RCC 7860 (cell line): Measurements from ENCODE around the gene DLG4.
"Not testable (repeated sequence)": the region's sequence is repeated elsewhere in the genome, so short reads cannot be mapped to it uniquely, and the experiment has no call there.

Experiments
- DNase-seq: peaks from one replicate; pipeline ENCODE4 v3.0.0-alpha.2; 2015; ENCODE audit warnings: low spot score
- FAIRE-seq: peaks from 2 replicates; lab custom pipeline; 2012; peaks lifted over from hg19 to GRCh38; lab: Jason Lieb, UNC

The DLG4 gene

DNA sequence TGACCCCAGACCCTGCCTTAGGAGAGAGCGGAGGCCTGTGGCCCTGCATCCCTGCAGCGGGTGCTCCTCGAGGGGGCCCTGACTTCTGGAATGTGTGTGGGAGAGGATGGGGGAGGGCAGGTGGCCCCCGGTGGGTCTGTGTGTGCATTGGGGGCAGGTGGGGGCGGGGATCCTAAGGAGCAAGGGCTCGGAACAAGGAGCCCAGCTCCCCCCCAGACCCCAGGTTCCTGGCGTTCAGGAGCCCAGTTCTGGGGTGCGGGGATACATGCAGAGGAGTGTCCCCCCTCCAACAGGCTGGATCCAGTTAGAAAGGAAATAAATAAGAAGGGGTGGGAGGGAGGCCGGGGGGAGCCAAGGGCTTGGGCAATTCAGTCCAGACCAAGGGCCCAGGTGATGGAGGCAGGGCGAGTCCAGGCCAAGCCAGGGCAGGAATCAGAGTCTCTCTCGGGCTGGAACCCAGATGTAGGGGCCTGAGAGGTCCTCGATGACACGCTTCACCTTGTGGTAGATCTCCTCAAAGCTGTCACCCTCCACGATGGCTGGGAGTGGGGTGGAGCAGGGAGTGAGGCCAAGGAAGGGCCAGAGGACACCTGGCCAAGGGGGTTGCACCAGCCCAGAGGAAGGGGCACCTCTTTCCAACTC lies 29.2 kb downstream of the DLG4 start:
- DNase-seq (no peak), FAIRE-seq (no peak)

GRCh38 chr17:7186241-7186640 lies 33.4 kb downstream of the DLG4 start:
- FAIRE-seq, result no peak
- no peak for DNase-seq

- FAIRE-seq (no peak), DNase-seq (no peak)
Observed at GRCh38 chr17:7184647-7185046, 35.0 kb downstream of the DLG4 start.

- DNase-seq (peak; percentile 74), FAIRE-seq (peak; percentile 75)
Observed at GRCh38 chr17:7184091-7184488, 35.5 kb downstream of the DLG4 start.

DNA sequence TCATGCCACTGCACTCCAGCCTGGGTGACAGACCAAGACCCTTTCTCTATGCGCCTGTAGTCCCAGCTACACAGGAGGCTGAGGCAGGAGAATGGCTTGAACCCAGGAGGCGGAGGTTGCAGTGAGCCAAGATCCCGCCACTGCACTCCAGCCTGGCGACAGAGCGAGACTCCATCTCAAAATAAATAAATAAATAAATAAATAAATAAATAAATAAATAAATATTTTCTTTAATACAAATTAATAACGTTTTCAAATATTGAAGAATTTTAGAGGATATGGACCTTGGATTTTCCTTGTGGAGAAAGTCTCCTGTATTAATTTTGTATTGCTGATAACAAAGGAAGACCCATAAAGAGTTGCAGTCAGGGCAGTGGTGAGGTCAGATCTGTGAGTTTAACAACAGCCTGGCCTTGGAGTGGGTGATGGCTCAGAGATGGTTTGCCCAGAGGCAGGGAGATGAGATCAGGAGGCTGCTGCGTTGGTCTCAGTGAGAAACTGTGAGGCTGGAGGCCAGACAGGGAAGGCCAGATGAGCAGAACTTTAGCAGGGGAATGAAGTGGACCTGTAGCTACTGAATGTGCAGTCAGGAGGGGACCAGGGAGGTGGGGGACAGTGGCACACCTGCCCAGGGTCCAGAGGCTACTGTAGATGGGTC lies 36.1 kb downstream of the DLG4 start:
- DNase-seq (no peak), FAIRE-seq (no peak)

DNA sequence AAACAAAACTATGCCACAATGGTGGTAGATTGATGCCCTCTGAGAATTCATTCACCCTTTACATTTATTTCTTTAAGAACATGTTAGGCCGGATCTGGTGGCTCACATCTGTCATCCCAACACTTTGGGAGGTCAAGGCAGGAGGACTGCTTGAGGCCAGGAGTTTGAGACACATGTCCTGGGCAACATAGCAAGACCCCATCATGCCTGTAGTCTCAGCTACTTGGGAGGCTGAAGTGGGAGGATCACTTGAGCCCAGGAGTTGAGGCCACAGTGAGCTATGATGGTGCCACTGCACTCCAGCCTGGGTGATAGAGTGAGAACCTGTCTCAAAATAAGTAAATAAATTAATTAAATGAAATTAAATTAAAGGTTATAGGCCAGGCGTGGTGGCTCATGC lies 37.5 kb downstream of the DLG4 start:
- DNase-seq, FAIRE-seq: not testable (repeated sequence)

DNA sequence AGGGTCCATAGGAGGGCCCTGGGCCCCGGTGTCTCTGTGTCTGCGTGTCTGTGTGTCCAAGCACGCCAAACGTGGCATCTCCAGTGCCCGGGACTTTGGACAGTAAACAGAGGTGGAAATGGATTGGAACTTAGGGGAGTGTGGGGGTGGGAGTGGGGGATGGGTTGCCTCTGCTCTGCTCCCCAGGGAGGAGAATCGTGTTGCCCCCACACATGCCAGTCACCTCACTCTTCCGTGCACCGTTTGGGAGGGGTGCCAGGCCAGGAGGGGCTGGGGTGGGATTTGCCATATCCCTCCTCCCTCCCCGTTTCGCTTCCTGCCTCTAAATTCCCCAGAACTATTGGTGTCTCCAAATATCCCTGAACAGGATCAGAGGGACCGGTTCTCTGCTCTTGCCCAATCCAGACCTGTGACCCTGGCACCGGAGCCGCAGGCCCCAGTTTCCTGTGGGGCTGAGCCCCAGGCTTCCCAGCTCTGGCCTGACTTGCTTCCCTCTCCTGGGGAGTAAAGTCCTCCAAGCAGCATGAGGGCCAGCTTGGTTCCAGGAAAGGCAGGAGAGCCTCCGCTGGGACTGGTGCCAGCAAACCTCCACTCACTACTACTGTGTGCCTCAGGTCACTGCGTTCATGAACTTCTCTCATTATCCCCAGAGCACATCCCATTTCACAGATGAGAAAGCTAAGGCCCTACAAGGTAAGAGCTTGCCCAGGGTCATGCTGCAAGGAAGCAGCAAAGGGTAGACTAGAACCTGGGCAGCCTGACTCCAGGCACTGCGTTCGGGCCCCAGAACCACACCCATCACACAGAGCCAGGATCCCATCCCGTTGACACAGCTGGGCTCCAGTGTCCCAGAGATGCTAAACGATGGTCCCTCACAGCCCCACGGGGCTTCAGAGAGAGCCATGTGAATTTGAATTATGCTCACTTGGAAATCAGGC lies 40.0 kb downstream of the DLG4 start, which contains the start of gene ASGR1:
Gene ASGR1 (minus strand): TSS at position 54 of the 938 bp plus-strand sequence. CDS start 807 bp downstream, outside the sequence.
- DNase-seq (no peak), FAIRE-seq (no peak)

DNA sequence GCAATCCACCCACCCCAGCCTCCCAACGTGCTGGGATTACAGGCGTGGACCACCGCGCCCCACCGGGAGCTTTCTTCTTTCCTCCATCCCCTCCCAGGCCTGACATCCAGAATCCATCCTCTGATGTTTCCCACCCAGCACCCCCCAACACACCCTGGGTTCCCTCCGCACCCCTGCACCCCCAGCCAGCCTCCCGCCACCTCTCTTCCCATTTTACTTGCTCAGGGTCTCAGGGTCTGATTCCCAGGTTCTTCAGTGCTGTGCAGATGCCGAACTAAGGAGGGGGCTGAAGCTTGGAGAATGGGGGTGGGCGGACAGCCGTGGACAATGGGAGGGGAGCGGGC lies 40.7 kb downstream of the DLG4 start:
- no peak for DNase-seq
- FAIRE-seq, result no peak

GRCh38 chr17:7177954-7178477 lies 41.6 kb downstream of the DLG4 start:
- no peak for FAIRE-seq
- no peak for DNase-seq

DNA sequence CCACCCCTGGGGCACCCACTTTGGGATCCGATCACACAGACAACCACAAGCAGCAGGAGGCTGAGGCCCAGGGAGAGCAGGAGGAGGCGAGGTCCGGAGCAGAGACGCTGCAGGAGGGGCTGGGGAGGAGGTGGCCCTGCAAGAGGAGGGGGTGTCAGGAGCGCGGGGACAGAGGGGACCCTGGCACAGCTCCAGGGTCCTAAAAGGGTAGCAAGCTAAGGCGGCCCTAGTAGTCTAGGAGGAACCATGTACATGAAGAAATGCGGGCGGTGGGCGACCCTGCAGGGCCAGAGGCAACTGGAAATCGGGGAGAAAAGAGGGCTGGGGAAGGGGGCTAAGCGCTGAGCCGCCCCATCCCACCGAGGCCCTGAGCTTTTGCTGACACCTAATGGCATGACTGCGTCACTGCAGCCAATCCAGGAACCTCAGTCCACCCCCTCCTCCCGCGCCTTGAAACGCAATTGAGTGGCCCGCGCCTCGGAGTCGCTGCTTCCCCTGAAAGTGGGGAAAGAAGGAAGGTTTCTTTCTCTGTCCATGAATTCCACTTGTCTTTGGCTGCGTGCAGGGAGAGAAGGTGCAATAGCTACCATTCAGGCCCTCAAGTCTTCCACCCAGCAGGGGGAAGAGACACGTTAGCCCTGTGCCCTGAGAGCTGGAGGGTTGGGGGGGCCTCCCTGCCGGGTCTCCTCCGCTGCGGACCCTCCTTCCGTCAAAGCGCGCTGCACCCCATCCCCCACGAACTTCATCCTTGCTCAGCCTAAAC lies 42.3 kb downstream of the DLG4 start:
- DNase-seq (no peak), FAIRE-seq (no peak)

DNA sequence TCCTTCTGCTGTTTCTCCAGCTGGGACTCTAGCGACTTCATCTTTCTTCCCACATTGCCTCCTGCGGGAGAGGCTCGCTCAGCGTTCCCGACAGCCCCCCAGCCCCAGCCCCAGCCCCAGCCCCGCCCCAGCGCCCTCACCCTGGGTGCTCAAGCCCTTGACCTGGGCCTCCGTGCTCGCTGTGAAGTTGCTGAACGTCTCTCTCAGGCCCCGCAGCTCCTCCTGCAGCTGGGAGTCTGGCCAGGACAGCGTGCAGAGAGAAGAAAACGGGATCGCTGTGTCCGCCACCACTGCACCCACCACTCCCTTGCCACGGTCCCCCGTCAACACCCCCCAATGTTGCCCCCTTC lies 42.8 kb downstream of the DLG4 start:
- FAIRE-seq, result no peak
- DNase-seq, result no peak

DNA sequence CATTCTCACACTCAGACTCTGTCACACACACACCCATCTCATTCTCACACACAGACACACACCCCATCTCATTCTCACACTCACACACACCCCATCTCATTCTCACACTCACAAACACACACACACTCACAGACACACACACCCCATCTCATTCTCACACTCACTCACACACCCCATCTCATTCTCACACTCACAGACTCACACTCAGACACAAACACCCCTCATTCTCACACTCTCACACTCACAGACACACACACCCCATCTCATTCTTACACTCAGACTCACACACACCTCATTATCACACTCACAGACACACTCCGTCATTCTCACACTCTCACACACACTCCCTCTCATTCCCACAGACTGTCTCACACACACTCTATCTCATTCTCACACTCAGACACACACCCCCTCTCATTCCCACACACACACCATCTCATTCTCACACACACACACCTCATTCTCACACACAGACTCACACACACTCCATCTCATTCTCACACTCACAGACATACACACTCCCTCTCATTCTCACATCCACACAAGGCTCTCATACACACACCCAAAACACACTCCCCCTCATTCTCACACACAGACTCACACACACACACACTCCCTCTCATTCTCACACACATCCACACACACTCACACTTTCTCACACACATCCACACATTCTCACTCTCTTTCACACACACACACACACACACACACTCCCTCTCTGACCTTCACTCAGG lies 43.4 kb downstream of the DLG4 start:
- DNase-seq, result no peak
- FAIRE-seq, result no peak

- DNase-seq (no peak), FAIRE-seq (no peak)
Observed at GRCh38 chr17:7175330-7175733, 44.3 kb downstream of the DLG4 start.

DNA sequence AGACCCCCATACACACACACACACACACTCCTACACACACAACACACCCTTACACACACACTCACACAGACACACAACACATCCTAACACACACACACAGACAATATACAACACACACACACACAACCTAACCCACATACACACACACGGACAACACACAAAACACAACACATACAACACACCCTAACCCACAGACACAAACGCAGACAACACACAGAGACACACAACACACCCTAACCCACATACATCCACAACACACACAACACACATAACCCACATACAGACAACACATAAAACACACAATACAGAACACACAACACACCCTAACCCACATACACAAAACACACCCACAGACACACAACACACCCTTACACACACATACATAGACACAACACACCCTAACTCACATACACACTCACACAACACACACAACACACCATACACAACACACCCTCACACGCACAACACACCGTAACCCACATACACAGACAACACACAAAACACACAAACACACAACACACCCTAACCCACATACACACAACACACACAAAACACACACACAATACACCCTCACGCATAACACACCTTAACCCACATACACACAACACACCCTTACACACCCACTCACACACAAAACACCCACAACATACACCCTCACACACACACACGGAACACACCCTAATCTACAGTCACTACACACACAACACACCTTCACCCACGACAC lies 44.9 kb downstream of the DLG4 start:
- no peak for DNase-seq
- FAIRE-seq, result no peak

DNA sequence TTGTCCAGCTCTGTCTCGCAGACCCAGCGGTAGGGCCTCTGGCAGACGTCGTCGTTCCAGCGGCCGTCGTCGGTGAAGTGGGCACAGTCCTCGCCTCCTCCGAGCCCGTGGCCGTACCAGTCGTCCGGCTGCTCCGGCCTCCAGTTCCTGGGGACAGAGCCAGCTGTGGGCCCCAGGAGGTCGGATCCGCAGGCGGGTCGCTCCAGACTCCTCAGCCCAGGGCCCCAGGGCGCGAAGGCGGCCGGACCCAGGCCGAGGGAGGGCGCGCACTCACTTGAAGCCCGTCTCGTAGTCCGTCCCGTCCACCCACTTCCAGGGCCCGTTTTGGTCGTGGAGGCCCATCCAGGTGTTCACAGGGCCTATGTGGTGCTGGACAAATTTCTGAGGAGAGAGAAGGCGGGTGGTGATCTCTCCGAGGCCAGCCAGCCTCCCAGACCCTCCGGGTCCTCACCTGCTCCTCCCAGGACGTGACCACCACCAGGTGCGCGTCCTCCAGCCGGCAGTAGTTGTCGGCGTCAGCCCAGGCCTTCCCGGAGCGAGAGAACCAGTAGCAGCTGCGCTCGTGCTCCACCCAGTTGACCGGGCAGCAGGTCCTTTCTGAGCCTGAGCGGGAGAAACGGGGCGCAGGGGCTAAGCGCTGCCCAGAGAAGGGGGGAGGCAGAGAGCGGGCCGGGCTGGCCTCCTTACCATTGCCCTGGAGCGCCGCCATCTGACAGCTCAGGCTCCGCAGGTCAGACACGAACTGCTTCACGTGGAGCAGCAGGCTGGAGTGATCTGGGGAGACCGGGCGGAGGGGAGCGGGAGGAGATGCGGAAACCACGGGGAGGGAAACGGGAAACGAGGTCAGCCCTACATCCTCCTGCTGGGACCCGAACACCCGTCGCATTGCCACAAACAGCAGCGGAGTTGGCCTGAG lies 45.7 kb downstream of the DLG4 start:
- DNase-seq (no peak), FAIRE-seq (no peak)

GRCh38 chr17:7172522-7173191 lies 47.0 kb downstream of the DLG4 start:
- not testable (repeated sequence) for FAIRE-seq, DNase-seq

DNA sequence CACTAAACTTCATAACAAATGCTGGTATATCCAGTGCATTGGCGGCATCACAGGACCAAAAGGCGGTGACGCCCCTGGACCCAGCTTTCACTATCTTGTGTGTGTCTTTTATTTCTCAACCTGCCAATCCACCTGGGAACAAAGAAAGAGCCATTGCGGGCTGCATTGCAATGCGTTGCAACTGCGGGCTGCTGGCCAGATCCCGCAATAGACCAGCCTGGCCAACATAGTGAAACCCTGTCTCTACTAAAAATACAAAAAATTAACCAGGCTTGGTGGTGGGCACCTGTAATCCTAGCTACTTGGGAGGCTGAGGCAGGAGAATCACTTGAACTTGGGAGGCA lies 50.1 kb downstream of the DLG4 start:
- FAIRE-seq, DNase-seq: not testable (repeated sequence)
